GM21447 (cell line): ENCODE results near the gene PEMT.

Experiments used
- ATAC-seq: cut with Tn5 transposase; IDR thresholded peaks from one replicate; pipeline ENCODE4 v1.9.1; 2021; ENCODE audit not compliant: unreplicated experiment

Gene PEMT

GRCh38 chr17:17605083-17605728 is 13.7 kb upstream of the PEMT start:
- no peak for ATAC-seq

GRCh38 chr17:17603895-17604225 is 12.4 kb upstream of the PEMT start:
- ATAC-seq: no peak

GRCh38 chr17:17603178-17603894 is 11.8 kb upstream of the PEMT start:
- no peak for ATAC-seq

- ATAC-seq: no peak
Observed at GRCh38 chr17:17599965-17600364, 8.5 kb upstream of the PEMT start.

- ATAC-seq: no peak
Observed at GRCh38 chr17:17598003-17598402, 6.5 kb upstream of the PEMT start.

GRCh38 chr17:17595755-17596154 is 4.2 kb upstream of the PEMT start:
- no peak for ATAC-seq

- ATAC-seq: no peak
Observed at GRCh38 chr17:17593222-17593620, 1.7 kb upstream of the PEMT start.

- ATAC-seq: no peak
Observed at GRCh38 chr17:17590883-17591354, 589 bp downstream of the PEMT start.

GRCh38 chr17:17590141-17590751 is 1.3 kb downstream of the PEMT start:
- ATAC-seq: no peak

GRCh38 chr17:17587614-17588337 is 3.7 kb downstream of the PEMT start:
- no peak for ATAC-seq

- no peak for ATAC-seq
Observed at GRCh38 chr17:17582372-17582771, 9.1 kb downstream of the PEMT start.

GRCh38 chr17:17581509-17581908 is 10.0 kb downstream of the PEMT start:
- no peak for ATAC-seq

- ATAC-seq: no peak
Observed at GRCh38 chr17:17580662-17581470, 10.6 kb downstream of the PEMT start.

GRCh38 chr17:17579691-17580090 is 11.8 kb downstream of the PEMT start:
- no peak for ATAC-seq

- no peak for ATAC-seq
Observed at GRCh38 chr17:17577373-17577772, 14.1 kb downstream of the PEMT start.

- ATAC-seq: no peak
Observed at GRCh38 chr17:17576772-17577234, 14.7 kb downstream of the PEMT start.

- ATAC-seq: no peak
Observed at GRCh38 chr17:17575360-17576251, 15.9 kb downstream of the PEMT start.

- no peak for ATAC-seq
Observed at GRCh38 chr17:17573912-17574311, 17.6 kb downstream of the PEMT start.

- ATAC-seq: no peak
Observed at GRCh38 chr17:17572010-17572785, 19.3 kb downstream of the PEMT start.
